HG03045 (cell line): Measurements from ENCODE around the gene NTRK2.

Experiments
- ATAC-seq: cut with Tn5 transposase; IDR thresholded peaks from one replicate; pipeline ENCODE4 v1.9.1; 2021; ENCODE audit warnings: mild to moderate bottlenecking, moderate library complexity; ENCODE audit not compliant: unreplicated experiment

The NTRK2 gene

GRCh38 chr9:84845956-84846900 is 176.7 kb downstream of the NTRK2 start:
- no peak for ATAC-seq

GRCh38 chr9:84846906-84847305 is 177.4 kb downstream of the NTRK2 start:
- ATAC-seq, result no peak

GRCh38 chr9:84849049-84849448 is 179.5 kb downstream of the NTRK2 start:
- ATAC-seq, result no peak

DNA sequence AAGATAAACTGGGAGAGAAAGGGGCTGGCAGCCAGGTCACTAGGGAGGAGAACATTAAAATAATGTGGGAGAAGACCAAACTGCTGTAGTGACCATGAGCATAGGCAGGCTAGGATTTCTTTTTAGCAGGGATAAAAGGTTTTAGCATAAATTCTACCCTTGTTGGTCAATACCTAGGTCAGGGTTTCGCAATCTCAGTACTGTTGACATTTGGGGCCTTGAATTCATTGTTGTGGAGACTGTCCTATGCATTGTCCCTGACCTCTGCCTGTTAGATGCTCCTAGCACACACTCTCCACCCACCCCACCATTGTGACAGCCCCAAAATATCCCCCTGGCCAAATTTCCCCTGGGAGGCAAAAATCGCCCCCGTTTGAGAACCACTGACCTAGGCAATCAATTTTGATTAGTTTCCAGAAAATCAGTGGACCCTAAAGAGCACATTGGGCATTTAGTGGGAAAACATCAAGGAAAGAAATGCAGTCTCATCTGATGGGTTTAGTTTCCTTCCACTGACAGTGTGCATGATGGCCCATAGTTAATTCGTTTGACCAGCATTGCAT is 181.4 kb downstream of the NTRK2 start:
- no peak for ATAC-seq

- ATAC-seq, result no peak
Measured at GRCh38 chr9:84851935-84852585, 182.5 kb downstream of the NTRK2 start.

- no peak for ATAC-seq
Measured at GRCh38 chr9:84852617-84853301, 183.2 kb downstream of the NTRK2 start.

DNA sequence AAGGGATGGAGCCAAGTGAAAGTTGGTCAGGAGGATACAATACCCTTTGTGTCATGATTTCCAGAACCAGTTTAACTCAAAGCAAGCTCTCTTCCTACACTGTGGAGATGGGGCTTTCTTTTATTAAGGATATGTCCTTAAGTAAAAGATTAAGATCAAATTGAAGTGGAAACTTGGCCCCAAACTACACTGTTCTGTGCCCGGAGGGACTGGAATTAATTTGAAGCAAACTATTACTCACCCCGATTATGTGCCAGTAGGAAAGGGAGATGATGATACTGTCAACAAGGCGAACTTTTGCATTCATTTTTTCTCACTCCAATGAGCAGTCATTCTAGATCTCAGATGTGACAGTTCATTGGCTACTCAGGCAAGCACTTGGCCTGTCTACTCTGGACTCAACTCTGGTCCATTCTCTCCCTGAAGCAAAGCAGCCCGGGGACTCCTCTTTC is 186.7 kb downstream of the NTRK2 start:
- ATAC-seq, result no peak

GRCh38 chr9:84857211-84857610 is 187.7 kb downstream of the NTRK2 start:
- ATAC-seq, result no peak

- ATAC-seq, result no peak
Measured at GRCh38 chr9:84858364-84858763, 188.8 kb downstream of the NTRK2 start.

DNA sequence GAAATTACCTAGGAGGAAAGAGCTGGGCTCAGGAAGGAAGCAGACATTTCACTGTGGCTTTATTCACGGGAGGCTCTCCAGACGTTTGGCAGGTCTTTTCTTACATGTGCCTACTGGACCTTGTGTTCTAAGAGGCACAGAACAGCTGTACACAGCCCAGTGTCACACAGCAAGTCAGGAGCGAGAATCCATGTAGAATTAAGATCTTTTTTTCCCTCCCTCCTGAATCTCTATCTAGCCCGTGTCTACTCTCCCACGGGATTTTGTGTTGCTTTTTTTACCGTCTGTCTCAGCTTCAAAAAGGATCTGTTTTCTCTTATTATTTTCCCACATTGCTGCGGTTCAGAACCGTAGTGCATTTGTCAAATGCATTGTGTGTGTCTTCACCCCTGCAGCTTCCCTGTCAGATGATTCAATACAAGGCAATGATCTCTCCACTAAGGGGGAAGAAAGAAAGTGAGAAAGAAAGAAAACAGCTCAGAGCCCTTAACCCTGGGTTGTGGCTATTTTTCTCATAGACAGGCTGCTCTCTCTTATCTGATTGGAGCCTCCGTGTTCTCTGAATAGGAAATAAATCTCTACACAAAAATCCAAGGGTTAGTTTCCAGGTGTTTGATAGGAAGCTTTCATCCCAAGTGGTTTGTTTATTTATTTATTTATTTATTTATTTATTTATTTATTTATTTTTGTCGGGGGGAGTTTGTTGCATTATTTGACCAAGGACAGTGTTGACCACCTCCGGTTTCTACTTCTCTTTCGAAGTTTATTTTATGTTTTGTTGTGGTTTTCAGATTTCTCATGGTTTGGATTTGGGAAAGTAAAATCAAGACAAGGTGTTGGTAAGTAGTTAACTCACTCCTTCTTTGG is 191.0 kb downstream of the NTRK2 start:
- no peak for ATAC-seq

GRCh38 chr9:84861455-84861854 is 191.9 kb downstream of the NTRK2 start:
- ATAC-seq, result no peak

DNA sequence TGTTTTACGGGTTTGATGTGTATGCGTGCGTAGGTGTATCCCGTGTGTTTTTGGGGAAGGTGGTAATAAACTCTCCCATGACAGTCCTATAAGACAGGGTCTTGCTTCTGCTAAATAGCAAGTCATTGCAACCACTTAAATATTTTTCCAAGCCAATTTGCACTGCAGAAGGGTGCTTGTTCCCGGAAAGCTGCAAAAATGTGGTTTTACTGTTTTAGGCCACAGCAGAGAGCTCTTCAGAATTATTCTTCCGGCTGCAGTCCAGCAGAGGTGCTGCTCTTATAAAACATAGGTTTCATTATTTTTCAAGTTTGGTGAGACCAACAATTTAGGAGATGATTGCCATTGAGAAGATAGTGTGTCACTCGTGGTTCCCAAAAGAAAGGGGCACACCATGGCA is 192.8 kb downstream of the NTRK2 start:
- ATAC-seq, result no peak

- ATAC-seq, result no peak
Measured at GRCh38 chr9:84862810-84863287, 193.3 kb downstream of the NTRK2 start.

DNA sequence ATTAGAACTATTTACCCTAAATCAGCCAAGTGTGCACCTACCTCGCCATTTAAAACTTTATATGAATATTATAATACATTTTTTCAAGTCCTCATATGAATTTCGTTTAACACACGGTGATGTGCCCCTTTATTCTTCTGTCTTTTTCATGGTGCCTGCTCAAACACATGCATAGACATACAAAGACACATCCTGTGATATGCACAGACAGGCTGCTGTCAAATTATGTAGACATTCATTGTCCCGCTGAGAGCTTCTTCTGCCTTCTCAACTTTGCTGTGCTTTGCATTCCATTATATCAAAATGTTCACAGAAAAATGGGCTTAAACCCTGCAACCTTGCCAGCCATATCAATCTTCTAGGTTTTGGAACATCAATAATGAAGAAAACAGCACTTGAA is 193.8 kb downstream of the NTRK2 start:
- ATAC-seq, result no peak

DNA sequence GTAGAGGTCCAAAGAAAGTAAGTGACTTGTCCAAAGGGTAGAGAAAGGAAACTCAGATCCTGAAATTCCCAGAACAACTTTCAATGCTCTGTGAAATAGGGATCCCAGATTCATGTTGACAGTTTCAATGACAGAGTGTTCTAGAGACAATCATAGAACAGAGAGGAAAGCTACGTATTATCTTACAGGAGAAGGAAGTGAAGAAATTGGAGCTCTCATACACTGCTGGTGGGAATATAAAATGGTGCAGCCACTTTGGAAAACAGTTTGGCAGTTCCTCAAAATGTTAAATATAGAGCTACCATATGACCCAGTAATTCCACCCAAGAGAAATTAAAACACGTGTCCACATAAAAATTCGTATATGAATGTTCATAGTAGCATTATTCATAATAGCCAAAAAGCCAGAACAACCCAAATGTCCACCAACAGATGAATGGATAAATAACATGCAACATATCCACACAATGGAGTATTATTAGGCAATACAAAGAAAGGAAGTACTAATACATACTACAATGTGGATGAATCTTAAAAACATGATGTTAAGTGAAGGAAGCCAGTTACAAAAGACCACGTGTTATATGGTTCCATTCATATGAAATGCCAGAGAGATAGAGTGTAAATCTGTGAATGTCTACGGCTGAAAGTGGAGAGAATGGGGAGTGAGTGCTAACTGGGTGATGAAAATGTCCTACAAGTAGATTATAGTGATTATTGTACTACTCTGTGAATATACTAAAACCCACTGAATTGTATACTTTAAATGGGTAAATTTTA is 197.1 kb downstream of the NTRK2 start:
- ATAC-seq, result no peak

DNA sequence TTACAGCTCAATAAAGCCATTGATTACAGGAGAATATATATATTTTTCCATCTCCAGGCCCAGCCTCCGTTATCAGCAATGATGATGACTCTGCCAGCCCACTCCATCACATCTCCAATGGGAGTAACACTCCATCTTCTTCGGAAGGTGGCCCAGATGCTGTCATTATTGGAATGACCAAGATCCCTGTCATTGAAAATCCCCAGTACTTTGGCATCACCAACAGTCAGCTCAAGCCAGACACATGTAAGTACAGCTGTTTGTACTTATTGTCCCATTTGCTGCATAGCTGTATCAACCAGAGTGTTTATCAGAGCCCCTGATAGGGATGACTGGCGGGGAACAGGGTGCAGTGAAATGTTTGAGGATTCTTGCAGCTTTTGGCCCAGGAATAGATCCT is 197.7 kb downstream of the NTRK2 start:
- no peak for ATAC-seq

DNA sequence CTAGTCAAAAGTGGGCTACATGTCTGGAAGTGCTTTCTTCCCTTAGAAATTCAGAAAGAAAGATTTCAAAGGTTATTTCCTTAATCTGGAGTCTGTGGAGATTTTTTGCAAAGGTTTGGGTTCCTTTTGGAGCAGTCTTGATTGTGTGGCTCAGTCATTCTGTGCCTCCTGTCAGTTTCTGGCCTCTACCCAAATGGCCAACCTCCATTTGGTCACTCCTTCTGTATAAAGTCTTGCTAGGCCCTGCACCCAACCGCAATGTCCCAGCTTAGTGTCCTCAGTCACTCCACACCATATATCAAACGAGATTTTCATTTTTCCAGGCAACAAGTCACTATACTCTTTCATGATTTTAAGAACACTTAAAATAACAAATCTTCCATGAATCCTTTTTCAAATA is 199.6 kb downstream of the NTRK2 start:
- ATAC-seq, result no peak

DNA sequence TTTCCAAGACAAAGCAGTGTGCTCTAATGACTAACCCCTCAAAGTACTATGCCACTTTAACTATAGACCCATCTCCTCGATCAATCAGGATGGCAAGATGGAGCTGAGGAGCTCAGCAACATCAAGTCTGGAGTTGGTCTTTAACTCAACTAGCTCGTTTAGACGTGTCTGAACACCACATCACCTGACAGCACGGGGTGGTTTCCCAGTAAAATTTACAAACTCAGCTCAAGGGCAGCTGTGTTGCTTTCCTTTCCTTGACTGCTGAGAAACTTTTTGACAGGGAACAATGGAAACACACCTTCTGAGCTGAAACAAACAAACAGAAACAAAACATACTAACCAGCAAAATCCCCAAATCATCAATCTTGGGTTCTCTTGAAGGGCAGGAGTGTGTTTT is 202.5 kb downstream of the NTRK2 start:
- no peak for ATAC-seq

DNA sequence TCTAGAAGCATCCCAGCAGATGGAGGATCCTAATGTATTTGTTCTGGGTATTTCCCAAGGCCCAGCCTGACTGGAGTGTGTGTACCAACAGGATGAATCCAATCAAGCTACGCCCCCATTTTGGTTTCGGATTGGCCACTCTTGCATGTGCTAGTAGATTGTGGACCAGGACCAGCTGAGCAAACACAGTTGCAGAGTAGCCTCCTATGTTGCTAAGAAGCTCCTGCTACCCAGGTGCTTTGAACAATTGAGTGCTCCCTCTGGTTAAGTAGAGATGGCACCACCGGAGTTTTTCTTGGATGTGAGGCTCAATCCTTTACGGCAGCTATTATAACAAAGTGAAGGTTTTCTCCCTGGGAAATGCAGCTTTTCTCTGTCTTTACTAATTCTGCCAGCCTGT is 204.5 kb downstream of the NTRK2 start:
- no peak for ATAC-seq
